ENCODE results near the gene STARD3. TPM values are rescaled to one million over a fixed set of nuclear protein-coding genes. Genes with fewer than 3 reads are reported as not detected.

Gene STARD3
- total and polyA plus RNA-seq, 9 donors: 34.5 to 55.9 (median 44.3) TPM

- H3K4me1 ChIP-seq (ENCODE audit: insufficient read depth): no peaks in the 10 kb centered on the region
- H3K36me3 ChIP-seq: no peaks in the 10 kb centered on the region
- H3K27me3 ChIP-seq: no peaks in the 10 kb centered on the region
- intact Hi-C loops (cut with DNase I): loop anchor here in 1 of 4 donors (5.0 kb wide), 1 partner anchor 52 kb away; no protein-coding TSS in a partner anchor
- H3K9me3 ChIP-seq: no peaks in the 10 kb centered on the region
- 77 to 78% (median 77%) methylated on average over 5 of the region's 5 CpGs for WGBS, 3 donors
- no peak for TF ChIP-seq POLR2A (IDR thresholded peaks at IDR 0.05)
- TF ChIP-seq, protein P1, sequence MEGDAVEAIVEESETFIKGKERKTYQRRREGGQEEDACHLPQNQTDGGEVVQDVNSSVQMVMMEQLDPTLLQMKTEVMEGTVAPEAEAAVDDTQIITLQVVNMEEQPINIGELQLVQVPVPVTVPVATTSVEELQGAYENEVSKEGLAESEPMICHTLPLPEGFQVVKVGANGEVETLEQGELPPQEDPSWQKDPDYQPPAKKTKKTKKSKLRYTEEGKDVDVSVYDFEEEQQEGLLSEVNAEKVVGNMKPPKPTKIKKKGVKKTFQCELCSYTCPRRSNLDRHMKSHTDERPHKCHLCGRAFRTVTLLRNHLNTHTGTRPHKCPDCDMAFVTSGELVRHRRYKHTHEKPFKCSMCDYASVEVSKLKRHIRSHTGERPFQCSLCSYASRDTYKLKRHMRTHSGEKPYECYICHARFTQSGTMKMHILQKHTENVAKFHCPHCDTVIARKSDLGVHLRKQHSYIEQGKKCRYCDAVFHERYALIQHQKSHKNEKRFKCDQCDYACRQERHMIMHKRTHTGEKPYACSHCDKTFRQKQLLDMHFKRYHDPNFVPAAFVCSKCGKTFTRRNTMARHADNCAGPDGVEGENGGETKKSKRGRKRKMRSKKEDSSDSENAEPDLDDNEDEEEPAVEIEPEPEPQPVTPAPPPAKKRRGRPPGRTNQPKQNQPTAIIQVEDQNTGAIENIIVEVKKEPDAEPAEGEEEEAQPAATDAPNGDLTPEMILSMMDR (IDR thresholded peaks at IDR 0.05): no peak
- no peak for TF ChIP-seq EP300 (IDR thresholded peaks at IDR 0.05)
- no peak for DNase-seq
- no peak overlapping the region for H3K27ac ChIP-seq
- no peak overlapping the region for H3K4me3 ChIP-seq
These were observed 37.2 kb downstream of the STARD3 start for GRCh38 chr17:39674179-39674578.

DNA sequence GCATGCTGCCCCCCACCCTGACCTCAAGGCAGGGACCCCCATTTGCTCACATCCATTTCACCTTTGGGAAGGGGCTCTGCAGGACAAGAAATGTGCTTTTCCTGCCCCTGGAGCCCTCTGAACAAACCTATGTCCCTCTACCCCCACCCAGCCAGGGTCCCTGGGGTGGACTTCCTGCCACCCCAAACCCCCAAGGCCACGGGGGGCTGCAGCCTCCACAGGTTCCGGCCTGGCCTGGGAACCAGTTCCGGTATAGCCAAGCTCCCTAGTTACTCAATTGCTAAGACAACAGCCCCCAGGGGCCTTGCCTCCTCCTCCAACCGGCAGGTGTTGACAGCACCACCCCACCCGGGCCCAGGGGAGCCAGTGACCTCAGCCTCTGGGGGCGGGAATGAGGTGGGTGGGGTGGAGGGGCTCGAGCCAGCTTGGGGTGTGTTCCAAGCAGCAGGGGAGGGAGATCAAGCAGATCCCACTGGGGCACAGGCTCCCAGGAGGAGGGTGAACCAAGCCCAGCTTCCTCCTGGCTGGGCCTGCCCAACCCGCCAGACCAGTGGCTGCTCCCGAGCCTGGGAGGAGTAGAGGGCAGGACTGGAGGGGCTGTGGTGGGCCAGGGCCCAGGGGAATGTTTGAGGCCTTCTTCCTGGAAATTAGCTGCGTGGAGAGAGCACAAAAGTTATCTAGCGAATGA, 37.9 kb downstream of the STARD3 start:
- no peak overlapping the region for H3K4me3 ChIP-seq
- intact Hi-C loops (cut with DNase I): loop anchor here in 1 of 4 donors (5.0 kb wide), 1 partner anchor 53 kb away; no protein-coding TSS in a partner anchor
- no peak overlapping the region for H3K27ac ChIP-seq
- H3K9me3 ChIP-seq: no peaks in the 10 kb centered on the region
- TF ChIP-seq EP300 (IDR thresholded peaks at IDR 0.05): no peak
- no peaks in the 10 kb centered on the region for H3K4me1 ChIP-seq (ENCODE audit: insufficient read depth)
- H3K27me3 ChIP-seq: no peaks in the 10 kb centered on the region
- no peaks in the 10 kb centered on the region for H3K36me3 ChIP-seq
- 40 to 45% (median 41%) methylated on average over 11 of the region's 11 CpGs for WGBS, 3 donors
- peak in 1 of 5 donors; percentile 31 for DNase-seq

GRCh38 chr17:39675390-39676082, 38.6 kb downstream of the STARD3 start:
- Histone ChIP-seq H3K27ac (no peak overlapping the region), H3K36me3 (no peaks in the 10 kb centered on the region), H3K9me3 (no peaks in the 10 kb centered on the region), H3K27me3 (no peaks in the 10 kb centered on the region), H3K4me3 (no peak overlapping the region), H3K4me1 (ENCODE audit: insufficient read depth) (no peaks in the 10 kb centered on the region)
- WGBS, 3 donors: 77 to 83% (median 78%) methylated on average over 10 of the region's 10 CpGs
- DNase-seq: no peak
- intact Hi-C loops (cut with DNase I): no loop called here
- TF ChIP-seq EP300 (IDR thresholded peaks at IDR 0.05): no peak
- TF ChIP-seq, protein P1 (IDR thresholded peaks at IDR 0.05): no peak

DNA sequence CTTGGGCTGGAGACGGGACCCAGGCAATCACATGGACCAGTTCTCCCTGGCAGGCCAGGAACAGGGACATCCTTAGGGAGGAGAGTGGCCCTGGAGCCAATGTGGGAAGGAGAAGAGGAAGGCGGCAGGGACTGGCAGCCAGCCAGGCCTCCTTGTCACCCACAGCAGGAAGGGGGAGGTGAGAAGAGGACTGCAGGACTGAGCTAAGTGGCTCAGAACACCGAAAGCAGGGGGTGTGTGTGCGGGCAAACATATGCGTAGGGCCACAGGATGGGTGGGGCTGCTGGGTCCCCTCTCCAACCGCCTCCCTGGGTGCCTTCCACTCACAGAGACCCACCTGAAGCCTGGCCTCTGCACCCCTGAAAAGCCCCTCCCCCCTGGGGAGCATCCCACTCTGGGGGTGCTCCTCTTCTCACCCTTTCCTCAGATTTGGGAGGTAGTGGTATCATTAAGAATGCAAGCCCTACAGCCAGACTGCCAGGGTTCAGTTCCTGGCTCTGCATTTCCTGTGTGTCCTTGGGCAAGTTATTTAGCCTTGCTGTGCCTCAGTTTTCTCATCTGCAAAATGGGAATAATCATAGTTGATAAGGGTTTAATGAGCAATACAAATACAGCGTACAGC, 39.4 kb downstream of the STARD3 start:
- DNase-seq: peak in 1 of 5 donors; percentile 48
- no peaks in the 10 kb centered on the region for H3K36me3 ChIP-seq
- no peak overlapping the region for H3K27ac ChIP-seq
- WGBS, 3 donors: 72 to 76% (median 74%) methylated on average over 7 of the region's 7 CpGs
- no peak overlapping the region for H3K4me3 ChIP-seq
- TF ChIP-seq EP300 (IDR thresholded peaks at IDR 0.05) (no peak), POLR2A (IDR thresholded peaks at IDR 0.05) (no peak)
- TF ChIP-seq, protein P1 (IDR thresholded peaks at IDR 0.05): no peak
- H3K4me1 ChIP-seq (ENCODE audit: insufficient read depth): no peaks in the 10 kb centered on the region
- intact Hi-C loops (cut with DNase I): no loop called here
- H3K27me3 ChIP-seq: no peaks in the 10 kb centered on the region
- H3K9me3 ChIP-seq: no peaks in the 10 kb centered on the region

Data from ovary (tissue), 9 donors.